HG02870 (cell line): ENCODE results near the gene ASB2.

Source experiments
- ATAC-seq: cut with Tn5 transposase; IDR thresholded peaks from one replicate; pipeline ENCODE4 v1.9.1; 2021; ENCODE audit warnings: mild to moderate bottlenecking, moderate library complexity; ENCODE audit not compliant: unreplicated experiment

Gene ASB2

GRCh38 chr14:93964281-93964680 is 12.1 kb downstream of the ASB2 start:
- no peak for ATAC-seq

DNA sequence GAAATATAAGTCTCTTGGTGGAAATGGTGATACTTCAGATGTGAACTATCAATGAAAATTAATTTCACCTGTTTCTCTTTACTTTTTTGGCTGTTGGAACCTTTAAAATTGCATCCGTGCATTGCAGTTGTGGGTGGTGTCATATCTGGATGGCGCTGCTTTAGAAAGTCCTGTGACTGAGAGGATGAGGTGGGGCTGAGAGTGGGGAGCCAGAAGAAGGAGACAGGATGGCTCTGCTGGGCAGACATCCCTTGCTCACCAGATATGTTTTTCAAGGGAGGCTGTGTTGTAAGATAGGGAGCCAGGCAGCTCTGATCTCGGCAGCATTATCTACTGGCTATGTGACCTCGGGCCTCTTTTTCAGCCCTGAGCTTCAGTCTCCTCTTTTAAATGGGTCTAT is 12.7 kb downstream of the ASB2 start:
- ATAC-seq: no peak

GRCh38 chr14:93962701-93963601 is 13.4 kb downstream of the ASB2 start:
- ATAC-seq: peak; percentile 39

DNA sequence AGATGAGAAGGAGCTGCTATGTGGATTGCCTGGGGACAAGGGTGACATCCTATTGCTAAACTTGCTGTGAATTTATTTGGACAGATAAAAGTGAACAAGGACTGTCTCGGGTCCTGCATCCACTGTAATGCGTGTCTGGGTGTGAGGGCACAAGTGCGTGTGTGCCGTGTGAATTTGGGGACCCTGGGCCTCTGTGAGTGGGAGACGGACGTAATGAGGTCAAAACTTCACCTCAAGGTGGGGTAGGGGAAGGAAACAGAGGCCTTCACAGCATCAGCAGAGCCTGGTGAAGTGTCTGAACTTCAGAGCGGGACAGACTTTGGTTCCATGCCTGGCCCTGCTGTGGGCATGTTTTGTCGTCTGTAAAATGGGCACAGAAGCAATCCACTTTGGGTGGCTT is 14.8 kb downstream of the ASB2 start:
- ATAC-seq: no peak

- ATAC-seq: no peak
These were observed 15.5 kb downstream of the ASB2 start for GRCh38 chr14:93960774-93961438.

GRCh38 chr14:93960108-93960475 is 16.3 kb downstream of the ASB2 start:
- no peak for ATAC-seq

DNA sequence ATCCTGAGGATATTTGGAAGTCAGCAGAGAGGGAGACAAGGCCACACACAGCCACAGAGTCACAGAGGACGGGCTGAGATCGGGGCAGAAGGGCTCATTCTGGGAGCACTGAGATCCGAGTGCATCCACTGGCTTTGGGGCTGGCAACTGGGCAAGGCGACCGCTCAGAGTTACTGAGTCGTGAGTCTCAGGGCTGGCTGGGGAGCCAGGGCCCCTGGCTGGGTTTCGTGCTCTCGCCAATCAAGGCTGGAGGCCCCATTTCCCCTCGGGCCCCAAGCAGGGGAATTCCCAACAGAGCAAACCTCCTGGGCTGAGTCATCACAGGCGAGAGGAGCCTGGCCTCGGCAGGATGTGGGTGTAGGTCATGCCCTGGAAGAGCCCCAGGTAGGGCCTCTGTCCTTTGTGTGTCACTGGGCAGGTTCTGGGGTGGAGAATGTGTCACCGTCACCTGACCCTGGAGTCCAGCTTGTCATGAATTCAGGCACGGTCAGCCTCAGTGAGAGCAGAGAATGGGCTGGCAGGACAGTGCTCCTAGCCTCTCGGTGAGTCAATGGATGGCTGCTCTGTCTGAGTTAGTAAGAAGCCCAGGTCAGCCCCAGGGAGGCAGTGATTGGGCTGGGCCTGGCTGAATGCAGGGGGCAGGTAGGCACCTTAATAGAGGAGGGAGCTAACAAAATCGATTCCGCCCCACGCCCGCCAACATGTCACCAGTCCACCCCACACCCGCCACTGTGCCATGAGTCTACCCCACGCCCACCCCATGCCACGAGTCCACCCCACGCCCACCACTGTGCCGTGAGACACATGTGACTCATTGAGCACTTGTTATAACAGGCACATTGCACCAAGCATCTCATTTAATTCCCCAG is 16.9 kb downstream of the ASB2 start:
- peak; percentile 70 for ATAC-seq

- no peak for ATAC-seq
These were observed 17.7 kb downstream of the ASB2 start for GRCh38 chr14:93958567-93959238.

DNA sequence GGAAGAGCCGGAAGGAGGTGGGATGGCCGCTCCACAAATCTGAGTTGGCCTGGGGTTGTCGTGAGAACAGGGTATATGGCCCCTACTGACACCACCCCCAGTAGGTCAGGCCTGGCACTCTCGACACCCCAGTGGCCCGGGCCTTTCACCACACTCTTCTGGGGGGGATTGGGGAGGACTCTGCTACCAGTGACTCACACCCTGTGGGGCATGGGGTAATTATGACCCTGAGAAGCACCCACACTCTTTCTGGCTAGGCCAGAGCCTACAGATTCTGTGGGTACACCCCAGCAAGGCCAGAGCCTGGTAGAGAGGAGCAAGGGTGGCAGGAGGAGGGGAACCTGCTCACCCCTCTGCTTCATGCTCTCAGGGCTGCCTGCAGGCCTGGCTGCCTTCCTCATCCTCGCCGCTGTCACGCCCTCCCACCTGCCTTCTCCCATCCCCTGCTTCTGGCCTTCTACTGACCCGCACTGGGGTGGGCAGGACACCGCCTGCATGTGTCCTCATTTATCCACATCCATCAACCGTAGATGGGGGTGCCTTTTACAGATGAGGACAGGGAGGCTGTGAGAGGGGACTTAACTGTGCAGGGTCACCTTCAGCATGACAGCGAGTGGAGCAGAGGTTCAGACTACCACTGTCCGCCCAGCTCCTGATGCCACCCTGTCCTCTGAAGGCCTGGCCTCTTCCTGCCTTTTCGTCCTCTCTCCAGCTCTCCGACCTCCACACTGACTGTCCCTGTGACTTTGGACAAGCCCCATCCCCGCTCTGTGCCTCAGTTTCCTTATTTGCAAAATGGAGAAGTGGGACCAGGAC is 18.4 kb downstream of the ASB2 start:
- no peak for ATAC-seq

DNA sequence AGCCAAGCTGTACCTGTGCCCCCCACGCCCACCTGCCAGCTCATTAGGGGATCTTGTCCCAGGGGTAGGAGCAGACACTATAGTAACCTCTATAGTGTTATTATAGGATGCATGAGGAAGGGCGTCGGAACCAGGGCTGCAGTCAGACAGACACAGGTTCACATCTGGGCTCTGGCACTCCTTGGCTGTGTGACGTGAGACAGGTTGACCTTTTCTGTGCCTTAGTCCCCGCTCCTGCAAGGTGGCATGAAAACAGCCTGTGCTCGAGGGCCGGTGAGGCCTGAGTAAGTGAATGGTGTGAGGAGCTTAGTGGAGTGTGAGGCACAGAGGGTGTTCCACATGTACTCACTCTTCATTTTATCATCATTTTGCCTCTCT is 19.0 kb downstream of the ASB2 start:
- ATAC-seq: no peak

DNA sequence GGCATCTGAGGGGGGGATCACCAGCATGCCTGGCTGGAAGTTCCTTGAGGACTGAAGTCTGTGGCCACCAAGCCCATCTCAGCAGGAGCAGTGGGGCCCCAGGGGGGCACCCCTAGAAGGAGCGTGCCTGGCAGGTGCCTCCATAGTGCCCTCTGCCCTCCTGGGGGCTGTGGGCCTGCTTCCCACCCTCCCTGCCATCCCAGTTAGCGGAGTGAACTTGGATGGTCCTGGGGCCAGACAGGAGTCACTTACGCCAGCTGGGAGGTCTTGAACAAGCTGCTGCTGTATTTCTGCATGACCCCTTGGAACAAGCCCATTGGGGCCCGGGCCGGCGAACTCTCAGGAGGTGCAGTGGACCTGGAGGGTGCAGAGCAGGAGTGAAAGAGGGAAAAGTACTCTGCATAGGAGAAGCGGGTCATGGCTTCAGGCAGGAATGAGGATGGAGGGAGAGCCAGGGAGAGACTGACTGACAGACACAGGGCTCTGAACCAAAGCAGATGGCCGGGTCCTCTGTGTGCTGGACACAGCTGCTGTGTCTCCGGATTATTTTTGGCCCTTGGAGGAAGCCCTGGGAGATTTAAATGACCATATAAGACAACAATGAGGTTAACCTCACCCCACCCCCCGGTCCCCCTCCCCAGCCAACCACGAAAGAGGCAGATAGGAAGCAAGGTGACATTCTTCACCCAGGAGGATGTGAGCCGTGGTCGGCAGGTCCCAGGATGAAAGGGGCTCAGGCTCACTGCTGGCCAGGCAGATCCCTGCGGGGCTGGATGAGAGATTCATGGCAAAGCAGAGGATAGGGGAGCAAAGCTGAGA is 19.6 kb downstream of the ASB2 start:
- ATAC-seq: no peak

DNA sequence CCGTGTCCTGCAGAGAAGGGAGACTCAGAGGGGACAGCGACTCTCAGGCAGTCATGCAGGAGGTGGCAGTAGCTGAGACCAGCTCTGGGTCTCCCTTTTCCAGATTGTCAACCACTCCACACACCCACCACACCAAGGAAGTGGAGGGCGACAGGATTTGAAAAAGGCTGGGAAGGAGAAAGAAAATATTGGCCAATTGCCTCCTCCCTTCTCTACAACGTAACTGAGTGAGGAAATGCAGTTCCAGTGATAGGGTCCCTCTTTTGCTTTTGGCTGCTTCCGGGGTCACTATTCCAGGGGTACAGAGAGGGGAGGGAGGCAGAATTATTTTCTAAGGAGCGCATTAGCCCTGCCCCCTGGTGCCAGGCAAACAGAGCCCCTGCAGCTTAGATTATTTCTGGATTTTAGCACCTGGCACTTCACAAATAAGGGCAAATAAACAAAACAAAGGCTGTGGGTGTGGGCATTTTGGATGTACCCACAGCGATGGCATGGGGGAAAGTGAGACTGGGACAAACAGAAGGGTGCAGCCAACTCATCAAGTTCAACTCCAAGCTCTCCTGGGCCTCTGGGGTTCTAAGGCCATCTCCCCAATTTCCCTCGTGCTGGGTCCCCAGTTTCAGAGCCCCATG is 20.4 kb downstream of the ASB2 start:
- ATAC-seq: no peak

GRCh38 chr14:93954900-93955849 is 21.2 kb downstream of the ASB2 start:
- peak; percentile 26 for ATAC-seq

- no peak for ATAC-seq
These were observed 21.9 kb downstream of the ASB2 start for GRCh38 chr14:93954516-93954830.

DNA sequence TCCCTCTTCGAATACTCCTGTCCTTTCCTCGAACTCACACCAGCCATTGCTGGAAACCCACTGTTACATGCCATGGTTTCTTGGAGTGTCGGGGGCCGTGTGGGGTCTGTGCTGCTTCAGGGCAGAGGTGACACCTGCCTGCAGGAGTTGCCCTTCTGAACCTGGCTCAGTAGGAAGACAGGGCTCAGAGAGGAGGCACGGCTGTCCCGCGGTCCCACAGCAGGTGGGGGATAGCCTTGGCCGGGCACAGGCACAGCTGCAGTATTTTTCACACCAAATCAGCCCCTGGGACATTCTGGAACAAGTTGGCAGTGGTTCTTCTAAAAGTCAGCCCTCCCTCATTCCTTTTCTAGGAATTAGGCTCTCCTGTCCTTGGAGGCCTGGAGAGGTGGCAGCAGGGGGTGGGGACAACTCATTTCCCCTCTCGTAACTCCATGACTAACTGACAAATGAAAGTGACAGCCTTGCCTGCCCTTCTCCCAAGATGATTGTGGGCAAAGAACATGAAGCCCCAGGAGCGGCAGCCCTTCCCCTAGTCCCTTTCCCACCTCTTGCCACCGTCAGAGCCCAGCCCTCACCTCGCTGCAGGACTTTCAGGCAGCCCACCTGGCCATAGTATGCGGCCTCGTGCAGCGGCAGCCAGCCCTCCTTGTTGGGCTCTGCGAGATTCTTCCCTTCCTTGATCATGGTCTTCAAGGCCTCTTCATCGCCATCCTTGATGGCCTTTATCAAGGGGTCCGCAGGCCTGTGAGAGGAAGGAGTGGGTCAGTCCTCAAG is 22.4 kb downstream of the ASB2 start:
- no peak for ATAC-seq

- no peak for ATAC-seq
These were observed 23.1 kb downstream of the ASB2 start for GRCh38 chr14:93953263-93953662.

DNA sequence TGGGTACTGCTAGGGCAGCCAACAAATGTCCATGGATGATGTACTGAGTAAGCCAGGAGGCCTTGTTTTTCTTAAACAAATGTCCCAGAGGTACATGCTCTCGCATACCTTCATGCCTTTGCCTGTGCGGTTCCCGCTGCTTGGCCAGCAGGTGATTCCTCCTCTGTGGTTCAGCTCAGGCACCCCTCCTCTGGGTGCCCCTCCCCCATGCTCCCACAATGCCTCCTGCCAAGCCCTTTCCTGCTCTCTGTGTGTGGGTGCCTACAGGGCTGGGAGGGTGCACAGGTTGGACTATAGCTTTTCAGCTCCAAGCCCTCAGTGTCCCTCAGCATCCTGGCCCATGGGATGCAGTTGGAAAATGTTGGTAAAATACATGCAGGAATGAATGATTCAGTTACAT is 23.5 kb downstream of the ASB2 start:
- no peak for ATAC-seq
